RWPE2 (cell line): ENCODE data around the gene CHMP1A.
A peak's percentile ranks its signal among the peaks of the same experiment; 100 is the strongest.
"Not testable (repeated sequence)": the region's sequence is repeated elsewhere in the genome, so short reads cannot be mapped to it uniquely, and the experiment has no call there.

ENCODE experiments used
- ATAC-seq: fragments of 200-7000 bp; cut with Tn5 transposase; 3 replicates; pipeline ENCODE4 v1.9.1; 2021; ENCODE audit warnings: low read depth
- DNase-seq: peaks from one replicate; pipeline ENCODE4 v3.0.0-alpha.2; 2020; ENCODE audit warnings: low spot score
- H3K27ac ChIP-seq: fragments of 450-650 bp; 2 replicates; pipeline ENCODE4 v1.5.1; 2017; ENCODE audit warnings: mild to moderate bottlenecking; ENCODE audit not compliant: poor library complexity, severe bottlenecking
- H3K27me3 ChIP-seq: fragments of 250-450 bp; sonication (Bioruptor Pico); 2 replicates; pipeline ENCODE4 v1.5.1; 2021; ENCODE audit warnings: mild to moderate bottlenecking, moderate library complexity; ENCODE audit not compliant: insufficient read depth, poor library complexity, severe bottlenecking
- H3K36me3 ChIP-seq: fragments of 250-450 bp; sonication (Bioruptor Pico); 2 replicates; pipeline ENCODE4 v1.5.1; 2020; ENCODE audit warnings: low read depth, mild to moderate bottlenecking, moderate library complexity
- H3K4me1 ChIP-seq: fragments of 250-450 bp; sonication (Bioruptor Pico); 2 replicates; pipeline ENCODE4 v1.5.1; 2021; ENCODE audit warnings: mild to moderate bottlenecking, moderate library complexity; ENCODE audit not compliant: insufficient read depth, poor library complexity, severe bottlenecking
- H3K4me3 ChIP-seq: fragments of 250-450 bp; sonication (Bioruptor Pico); 2 replicates; pipeline ENCODE4 v1.5.1; 2021; ENCODE audit warnings: mild to moderate bottlenecking, moderate library complexity; ENCODE audit not compliant: severe bottlenecking
- H3K9me3 ChIP-seq: fragments of 250-450 bp; sonication (Bioruptor Pico); 2 replicates; pipeline ENCODE4 v1.5.1; 2021; ENCODE audit warnings: mild to moderate bottlenecking, moderate library complexity; ENCODE audit not compliant: severe bottlenecking
- CTCF ChIP-seq: fragments of 450-650 bp; IDR thresholded peaks from one replicate; pipeline ENCODE4 v1.5.1; 2017; ENCODE audit warnings: mild to moderate bottlenecking, moderate library complexity; ENCODE audit not compliant: poor library complexity, severe bottlenecking

CHMP1A gene

GRCh38 chr16:89691231-89691985 lies 33.9 kb upstream of the CHMP1A start:
- no peak overlapping the region for H3K4me3 ChIP-seq
- no peaks in the 10 kb centered on the region for H3K4me1 ChIP-seq
- H3K27ac ChIP-seq, result no peak overlapping the region
- H3K27me3 ChIP-seq, result no peaks in the 10 kb centered on the region
- peaks cover 71% of the 10 kb centered on the region for H3K36me3 ChIP-seq
- no peak for ATAC-seq
- DNase-seq, result no peak
- H3K9me3 ChIP-seq, result no peaks in the 10 kb centered on the region
- no peak for TF ChIP-seq CTCF

- Histone ChIP-seq H3K27me3 (no peaks in the 10 kb centered on the region), H3K4me3 (no peak overlapping the region), H3K27ac (no peak overlapping the region), H3K9me3 (no peaks in the 10 kb centered on the region), H3K4me1 (no peaks in the 10 kb centered on the region), H3K36me3 (peaks cover 68% of the 10 kb centered on the region)
- ATAC-seq (no peak), DNase-seq (no peak)
- no peak for TF ChIP-seq CTCF
Observed at GRCh38 chr16:89690392-89690901, 32.9 kb upstream of the CHMP1A start.

GRCh38 chr16:89689621-89690020 lies 32.1 kb upstream of the CHMP1A start:
- ATAC-seq, H3K27me3 ChIP-seq: not testable (repeated sequence)

GRCh38 chr16:89689142-89689541 lies 31.6 kb upstream of the CHMP1A start:
- no peak for TF ChIP-seq CTCF
- H3K4me3 ChIP-seq, result no peak overlapping the region

More at GRCh38 chr16:89689621-89690020, 32.1 kb upstream of the CHMP1A start:
- H3K36me3 ChIP-seq, result peaks cover 65% of the 10 kb centered on the region
- not testable (repeated sequence) for H3K9me3 ChIP-seq, H3K4me3 ChIP-seq, H3K4me1 ChIP-seq, DNase-seq, H3K27ac ChIP-seq

GRCh38 chr16:89688395-89688794 lies 30.9 kb upstream of the CHMP1A start:
- Histone ChIP-seq H3K36me3 (peaks cover 56% of the 10 kb centered on the region), H3K4me3 (no peak overlapping the region), H3K9me3 (no peaks in the 10 kb centered on the region), H3K4me1 (no peaks in the 10 kb centered on the region), H3K27ac (peak overlapping the region; percentile 73), H3K27me3 (no peaks in the 10 kb centered on the region)
- TF ChIP-seq CTCF, result no peak
- no peak for ATAC-seq
- no peak for DNase-seq

More at GRCh38 chr16:89689142-89689541, 31.6 kb upstream of the CHMP1A start:
- Histone ChIP-seq H3K36me3 (peaks cover 63% of the 10 kb centered on the region), H3K27me3 (no peaks in the 10 kb centered on the region), H3K4me1 (no peaks in the 10 kb centered on the region), H3K27ac (no peak overlapping the region), H3K9me3 (no peaks in the 10 kb centered on the region)
- DNase-seq (no peak), ATAC-seq (no peak)
